ENCODE measurements around the gene TCEA2. TPM values are rescaled to one million over a fixed set of nuclear protein-coding genes. Genes with fewer than 3 reads are reported as not detected.

The TCEA2 gene
- total and polyA plus RNA-seq, 2 of the 13 experiments (the other 11 are each of a cell fraction or from before 2014, with no cell fraction given) = 28.1 to 33.7 TPM

DNA sequence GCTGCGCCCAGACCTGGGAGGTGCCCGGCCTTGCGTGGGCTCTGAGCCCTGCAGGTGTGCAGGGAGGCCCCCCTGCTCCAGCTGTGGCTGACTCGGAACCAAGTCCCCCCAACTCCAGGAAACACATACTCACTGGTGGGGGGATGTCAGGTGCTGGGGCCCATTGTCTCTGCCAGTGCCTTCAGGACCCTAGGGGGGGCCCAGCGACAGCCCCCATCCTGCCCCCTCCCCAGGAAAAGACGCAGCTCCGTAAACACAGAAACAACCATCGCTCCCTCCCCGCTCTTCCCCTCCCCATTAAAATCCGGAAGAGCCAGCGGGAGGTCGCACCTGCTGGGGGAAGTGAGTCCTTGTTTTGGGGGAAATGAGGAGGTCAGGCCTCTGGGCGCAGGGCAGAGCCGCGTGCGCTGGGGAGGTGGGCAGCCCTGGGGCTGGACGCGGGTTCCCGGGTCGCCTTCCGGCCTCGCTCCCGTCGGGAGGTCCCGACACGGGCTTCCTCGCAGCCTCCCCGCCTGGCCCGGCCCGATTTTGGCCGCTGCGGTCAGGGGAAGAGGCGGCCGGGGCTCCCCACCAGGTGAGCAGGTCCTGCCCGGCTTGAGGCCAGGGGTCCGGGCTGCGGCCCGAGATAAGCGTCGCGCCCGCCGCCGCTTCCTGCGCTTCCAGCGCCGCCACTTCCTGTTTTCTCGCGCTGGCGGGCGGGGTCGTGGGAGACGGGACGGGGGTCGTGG is 20.8 kb upstream of the TCEA2 start (continued):
- TF ChIP-seq, protein P1, sequence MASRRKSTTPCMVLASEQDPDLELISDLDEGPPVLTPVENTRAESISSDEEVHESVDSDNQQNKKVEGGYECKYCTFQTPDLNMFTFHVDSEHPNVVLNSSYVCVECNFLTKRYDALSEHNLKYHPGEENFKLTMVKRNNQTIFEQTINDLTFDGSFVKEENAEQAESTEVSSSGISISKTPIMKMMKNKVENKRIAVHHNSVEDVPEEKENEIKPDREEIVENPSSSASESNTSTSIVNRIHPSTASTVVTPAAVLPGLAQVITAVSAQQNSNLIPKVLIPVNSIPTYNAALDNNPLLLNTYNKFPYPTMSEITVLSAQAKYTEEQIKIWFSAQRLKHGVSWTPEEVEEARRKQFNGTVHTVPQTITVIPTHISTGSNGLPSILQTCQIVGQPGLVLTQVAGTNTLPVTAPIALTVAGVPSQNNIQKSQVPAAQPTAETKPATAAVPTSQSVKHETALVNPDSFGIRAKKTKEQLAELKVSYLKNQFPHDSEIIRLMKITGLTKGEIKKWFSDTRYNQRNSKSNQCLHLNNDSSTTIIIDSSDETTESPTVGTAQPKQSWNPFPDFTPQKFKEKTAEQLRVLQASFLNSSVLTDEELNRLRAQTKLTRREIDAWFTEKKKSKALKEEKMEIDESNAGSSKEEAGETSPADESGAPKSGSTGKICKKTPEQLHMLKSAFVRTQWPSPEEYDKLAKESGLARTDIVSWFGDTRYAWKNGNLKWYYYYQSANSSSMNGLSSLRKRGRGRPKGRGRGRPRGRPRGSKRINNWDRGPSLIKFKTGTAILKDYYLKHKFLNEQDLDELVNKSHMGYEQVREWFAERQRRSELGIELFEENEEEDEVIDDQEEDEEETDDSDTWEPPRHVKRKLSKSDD (CRISPR knock-in tag; IDR thresholded peaks at IDR 0.05; ENCODE audit: low read depth) = 0 out of 2 replicates have a peak, but pooled peaks have one; percentile 35
- TF ChIP-seq, protein P2, sequence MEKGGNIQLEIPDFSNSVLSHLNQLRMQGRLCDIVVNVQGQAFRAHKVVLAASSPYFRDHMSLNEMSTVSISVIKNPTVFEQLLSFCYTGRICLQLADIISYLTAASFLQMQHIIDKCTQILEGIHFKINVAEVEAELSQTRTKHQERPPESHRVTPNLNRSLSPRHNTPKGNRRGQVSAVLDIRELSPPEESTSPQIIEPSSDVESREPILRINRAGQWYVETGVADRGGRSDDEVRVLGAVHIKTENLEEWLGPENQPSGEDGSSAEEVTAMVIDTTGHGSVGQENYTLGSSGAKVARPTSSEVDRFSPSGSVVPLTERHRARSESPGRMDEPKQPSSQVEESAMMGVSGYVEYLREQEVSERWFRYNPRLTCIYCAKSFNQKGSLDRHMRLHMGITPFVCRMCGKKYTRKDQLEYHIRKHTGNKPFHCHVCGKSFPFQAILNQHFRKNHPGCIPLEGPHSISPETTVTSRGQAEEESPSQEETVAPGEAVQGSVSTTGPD (CRISPR knock-in tag; IDR thresholded peaks at IDR 0.05) = no peak
- no peak for TF ChIP-seq ZBTB1 (CRISPR knock-in tag; IDR thresholded peaks at IDR 0.05; ENCODE audit: borderline replicate concordance)
- TF ChIP-seq, protein P3, sequence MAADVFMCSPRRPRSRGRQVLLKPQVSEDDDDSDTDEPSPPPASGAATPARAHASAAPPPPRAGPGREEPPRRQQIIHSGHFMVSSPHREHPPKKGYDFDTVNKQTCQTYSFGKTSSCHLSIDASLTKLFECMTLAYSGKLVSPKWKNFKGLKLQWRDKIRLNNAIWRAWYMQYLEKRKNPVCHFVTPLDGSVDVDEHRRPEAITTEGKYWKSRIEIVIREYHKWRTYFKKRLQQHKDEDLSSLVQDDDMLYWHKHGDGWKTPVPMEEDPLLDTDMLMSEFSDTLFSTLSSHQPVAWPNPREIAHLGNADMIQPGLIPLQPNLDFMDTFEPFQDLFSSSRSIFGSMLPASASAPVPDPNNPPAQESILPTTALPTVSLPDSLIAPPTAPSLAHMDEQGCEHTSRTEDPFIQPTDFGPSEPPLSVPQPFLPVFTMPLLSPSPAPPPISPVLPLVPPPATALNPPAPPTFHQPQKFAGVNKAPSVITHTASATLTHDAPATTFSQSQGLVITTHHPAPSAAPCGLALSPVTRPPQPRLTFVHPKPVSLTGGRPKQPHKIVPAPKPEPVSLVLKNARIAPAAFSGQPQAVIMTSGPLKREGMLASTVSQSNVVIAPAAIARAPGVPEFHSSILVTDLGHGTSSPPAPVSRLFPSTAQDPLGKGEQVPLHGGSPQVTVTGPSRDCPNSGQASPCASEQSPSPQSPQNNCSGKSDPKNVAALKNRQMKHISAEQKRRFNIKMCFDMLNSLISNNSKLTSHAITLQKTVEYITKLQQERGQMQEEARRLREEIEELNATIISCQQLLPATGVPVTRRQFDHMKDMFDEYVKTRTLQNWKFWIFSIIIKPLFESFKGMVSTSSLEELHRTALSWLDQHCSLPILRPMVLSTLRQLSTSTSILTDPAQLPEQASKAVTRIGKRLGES (CRISPR knock-in tag; IDR thresholded peaks at IDR 0.05; ENCODE audit: borderline replicate concordance) = no peak
- TF ChIP-seq ZNF432 (CRISPR knock-in tag; IDR thresholded peaks at IDR 0.05; ENCODE audit: borderline replicate concordance) = no peak
- no peak for TF ChIP-seq ZNF382 (CRISPR knock-in tag; IDR thresholded peaks at IDR 0.05; ENCODE audit: borderline replicate concordance)
- no peak for TF ChIP-seq NFE2L1 (CRISPR knock-in tag; IDR thresholded peaks at IDR 0.05; ENCODE audit: borderline replicate concordance)
- TF ChIP-seq, protein P4, sequence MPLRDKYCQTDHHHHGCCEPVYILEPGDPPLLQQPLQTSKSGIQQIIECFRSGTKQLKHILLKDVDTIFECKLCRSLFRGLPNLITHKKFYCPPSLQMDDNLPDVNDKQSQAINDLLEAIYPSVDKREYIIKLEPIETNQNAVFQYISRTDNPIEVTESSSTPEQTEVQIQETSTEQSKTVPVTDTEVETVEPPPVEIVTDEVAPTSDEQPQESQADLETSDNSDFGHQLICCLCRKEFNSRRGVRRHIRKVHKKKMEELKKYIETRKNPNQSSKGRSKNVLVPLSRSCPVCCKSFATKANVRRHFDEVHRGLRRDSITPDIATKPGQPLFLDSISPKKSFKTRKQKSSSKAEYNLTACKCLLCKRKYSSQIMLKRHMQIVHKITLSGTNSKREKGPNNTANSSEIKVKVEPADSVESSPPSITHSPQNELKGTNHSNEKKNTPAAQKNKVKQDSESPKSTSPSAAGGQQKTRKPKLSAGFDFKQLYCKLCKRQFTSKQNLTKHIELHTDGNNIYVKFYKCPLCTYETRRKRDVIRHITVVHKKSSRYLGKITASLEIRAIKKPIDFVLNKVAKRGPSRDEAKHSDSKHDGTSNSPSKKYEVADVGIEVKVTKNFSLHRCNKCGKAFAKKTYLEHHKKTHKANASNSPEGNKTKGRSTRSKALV (CRISPR knock-in tag; IDR thresholded peaks at IDR 0.05) = no peak
- no peak for TF ChIP-seq ZNF256 (CRISPR knock-in tag; conservative IDR thresholded peaks at IDR 0.05)
- peak; percentile 78 for TF ChIP-seq ZNF547 (CRISPR knock-in tag; IDR thresholded peaks at IDR 0.05)
- TF ChIP-seq ZNF225 (CRISPR knock-in tag; IDR thresholded peaks at IDR 0.05) = peak; percentile 73; the same call in 1 of the 2 replicates
- no peak for TF ChIP-seq ZNF460 (CRISPR knock-in tag; IDR thresholded peaks at IDR 0.05; ENCODE audit: borderline replicate concordance)
- TF ChIP-seq KLF15 (CRISPR knock-in tag; IDR thresholded peaks at IDR 0.05; ENCODE audit: borderline replicate concordance) = 0 out of 2 replicates have a peak, but pooled peaks have one; percentile 28
- no peak for TF ChIP-seq ZNF34 (CRISPR knock-in tag; IDR thresholded peaks at IDR 0.05; ENCODE audit: borderline replicate concordance)
- TF ChIP-seq FOXO1 (CRISPR knock-in tag; IDR thresholded peaks at IDR 0.05) = peak; percentile 71
- no peak for TF ChIP-seq SYNCRIP (IDR thresholded peaks at IDR 0.05; ENCODE audit: insufficient read depth, low read depth, low read length)
- TF ChIP-seq ZNF615 (CRISPR knock-in tag; IDR thresholded peaks at IDR 0.05; ENCODE audit: borderline replicate concordance) = no peak
- no peak for TF ChIP-seq HNRNPUL1 (IDR thresholded peaks at IDR 0.05; ENCODE audit: low read depth, low read length)
